Activated T-cell treated with anti-CD3 and anti-CD28 coated beads, Interleukin-2, amount 50 U/mL, for 72 hours (primary cell): ENCODE data around the gene DDX17. TPM values are rescaled to one million over a fixed set of nuclear protein-coding genes. Genes with fewer than 3 reads are reported as not detected.

ENCODE experiments used
- ATAC-seq, 2 donors: fragments of 150-1000 bp; cut with Tn5 transposase; replicated peaks in 1 of 2; 2 replicates each; pipeline ENCODE4 v1.10.0; 2021; ENCODE audit warnings: moderate library complexity in 2 of 2, mild to moderate bottlenecking in 1 of 2
- DNase-seq, 2 donors: peaks; one replicate each; pipeline ENCODE4 v3.0.0; 2021 to 2022; ENCODE audit warnings: mixed read lengths in 1 of 2
- H3K27ac Mint-ChIP-seq: one replicate; pipeline ENCODE4 v1.8.0; 2022; ENCODE audit warnings: mild to moderate bottlenecking, moderate library complexity, mixed read lengths
- H3K27me3 Mint-ChIP-seq: one replicate; pipeline ENCODE4 v1.8.0; 2022; ENCODE audit warnings: low read depth, mixed read lengths
- H3K36me3 Mint-ChIP-seq, 2 donors: one replicate each; pipeline ENCODE4 v1.8.0; 2022; ENCODE audit warnings: mixed read lengths in 2 of 2, mild to moderate bottlenecking in 1 of 2; ENCODE audit not compliant: insufficient read depth in 2 of 2
- H3K4me1 Mint-ChIP-seq: one replicate; pipeline ENCODE4 v1.8.0; 2022; ENCODE audit warnings: low read depth, mixed read lengths
- H3K4me3 Mint-ChIP-seq, 2 donors: one replicate each; pipeline ENCODE4 v1.8.0; 2022; ENCODE audit warnings: mild to moderate bottlenecking in 2 of 2, mixed read lengths in 2 of 2, moderate library complexity in 2 of 2
- H3K9me3 Mint-ChIP-seq, 2 donors: one replicate each; pipeline ENCODE4 v1.8.0; 2022; ENCODE audit warnings: mixed read lengths in 2 of 2
- total RNA-seq, 2 donors: library from RNA; stranded (reverse); gene quantifications; one replicate each; pipeline ENCODE4 v1.2.3, GENCODE V29; 2022

Gene DDX17
- 100 to 1,000 TPM; 374 to 431 TPM for total RNA-seq

DNA sequence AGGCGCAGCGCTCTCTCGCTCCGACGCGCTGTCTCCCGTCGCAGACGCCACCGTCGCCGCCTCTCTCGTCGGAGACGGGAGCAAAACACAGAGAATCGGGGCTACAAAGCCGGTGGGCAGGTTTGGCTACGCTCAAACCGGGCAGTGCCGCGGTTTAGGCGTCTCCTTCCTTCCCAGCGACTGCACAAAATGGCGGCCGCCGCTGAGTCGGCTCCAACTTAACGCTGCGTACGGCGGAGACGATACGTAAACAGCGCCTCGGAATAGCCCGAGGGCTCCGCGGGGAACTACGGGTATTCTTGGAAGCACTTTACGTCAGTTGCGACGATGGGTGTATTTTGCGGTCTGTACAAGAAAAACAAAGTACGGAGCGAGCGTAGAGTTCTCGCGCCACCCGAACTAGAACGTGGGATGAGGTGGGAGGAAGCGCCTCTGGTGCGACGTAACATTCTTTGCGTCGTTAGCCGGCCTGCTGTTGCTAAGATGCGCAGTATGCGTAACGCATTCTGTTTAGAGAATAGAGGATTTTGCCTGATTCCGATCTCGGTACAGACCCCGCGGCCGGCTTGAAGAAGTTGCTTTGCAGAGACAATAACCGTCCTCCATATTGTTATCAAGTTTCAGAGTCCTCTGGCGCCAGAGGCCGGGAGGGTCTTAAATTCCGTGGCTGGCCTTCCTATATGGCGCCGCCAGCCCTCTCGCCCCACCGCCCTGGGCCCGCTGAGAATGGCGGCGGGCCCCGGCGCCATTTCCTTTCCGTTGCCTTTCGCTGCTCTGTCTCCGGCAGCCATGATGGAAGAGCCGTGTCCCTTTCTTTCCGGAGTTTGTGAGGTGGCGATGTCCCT, at the start of gene DDX17:
Gene DDX17, minus strand, starts transcription at position 194 of the 845 bp plus-strand sequence.
- peak within 1 kb of the TSS; percentile 100 for H3K27ac Mint-ChIP-seq
- no peaks in the 10 kb centered on the region for H3K27me3 Mint-ChIP-seq
- H3K36me3 Mint-ChIP-seq, result peaks cover 10 to 34% of the 10 kb centered on the region in 2 donors
- peak; percentile 86 to 87 for ATAC-seq
- H3K4me1 Mint-ChIP-seq, result peaks cover 52% of the 10 kb centered on the region
- peaks cover 0 to 2% of the 10 kb centered on the region in 2 donors for H3K9me3 Mint-ChIP-seq
- H3K4me3 Mint-ChIP-seq, result peak within 1 kb of the TSS; percentile 100
- DNase-seq, result peak; percentile 91 to 96

- H3K9me3 Mint-ChIP-seq, result no peaks in the 10 kb centered on the region
- ATAC-seq, result no peak
- H3K4me1 Mint-ChIP-seq, result no peaks in the 10 kb centered on the region
- no peak for DNase-seq
- no peak overlapping the region for H3K27ac Mint-ChIP-seq
- H3K27me3 Mint-ChIP-seq, result no peaks in the 10 kb centered on the region
- peaks cover 0 to 6% of the 10 kb centered on the region in 2 donors for H3K36me3 Mint-ChIP-seq
- H3K4me3 Mint-ChIP-seq, result no peak overlapping the region
Observed at GRCh38 chr22:38554281-38554680, 48.2 kb upstream of the DDX17 start.

DNA sequence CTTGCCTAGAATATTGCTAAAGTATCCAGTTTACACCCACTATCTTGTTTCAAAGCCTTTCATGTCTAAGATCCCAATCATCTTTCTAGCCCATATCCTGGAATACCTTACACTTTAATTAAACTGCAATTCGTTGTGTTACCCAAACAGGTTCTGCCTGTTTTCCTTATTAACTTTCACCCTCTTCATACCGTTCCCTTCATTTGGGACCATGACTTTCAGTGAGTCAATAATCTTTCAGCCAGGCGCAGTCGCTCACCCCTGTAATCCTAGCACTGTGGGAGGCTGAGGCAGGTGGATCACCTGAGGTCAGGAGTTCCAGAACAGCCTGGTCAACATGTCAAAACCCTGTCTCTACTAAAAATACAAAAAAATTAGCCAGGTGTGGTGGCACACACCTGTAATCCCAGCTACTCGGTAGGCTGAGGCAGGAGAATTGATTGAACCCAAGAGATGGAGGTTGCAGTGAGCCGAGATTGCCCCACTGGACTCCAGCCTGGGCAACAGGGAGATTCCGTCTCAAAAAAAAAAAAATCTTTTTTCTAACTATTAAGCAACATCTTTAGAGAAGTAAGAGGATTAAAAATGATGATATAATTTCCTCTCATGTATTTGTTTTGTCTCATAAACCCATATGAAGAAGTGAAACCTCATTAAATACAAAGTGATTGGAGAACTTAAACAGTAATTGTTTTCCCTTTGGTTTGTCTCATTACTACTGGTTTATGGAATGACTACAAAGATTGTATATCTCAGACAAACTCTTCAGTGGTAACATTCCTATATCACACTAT, 43.2 kb upstream of the DDX17 start:
- ATAC-seq, result no peak
- H3K27me3 Mint-ChIP-seq, result no peaks in the 10 kb centered on the region
- no peaks in the 10 kb centered on the region for H3K4me1 Mint-ChIP-seq
- H3K4me3 Mint-ChIP-seq, result no peak overlapping the region
- peaks cover 0 to 3% of the 10 kb centered on the region in 2 donors for H3K9me3 Mint-ChIP-seq
- H3K36me3 Mint-ChIP-seq, result peaks cover 3 to 8% of the 10 kb centered on the region in 2 donors
- no peak overlapping the region for H3K27ac Mint-ChIP-seq
- DNase-seq, result no peak

DNA sequence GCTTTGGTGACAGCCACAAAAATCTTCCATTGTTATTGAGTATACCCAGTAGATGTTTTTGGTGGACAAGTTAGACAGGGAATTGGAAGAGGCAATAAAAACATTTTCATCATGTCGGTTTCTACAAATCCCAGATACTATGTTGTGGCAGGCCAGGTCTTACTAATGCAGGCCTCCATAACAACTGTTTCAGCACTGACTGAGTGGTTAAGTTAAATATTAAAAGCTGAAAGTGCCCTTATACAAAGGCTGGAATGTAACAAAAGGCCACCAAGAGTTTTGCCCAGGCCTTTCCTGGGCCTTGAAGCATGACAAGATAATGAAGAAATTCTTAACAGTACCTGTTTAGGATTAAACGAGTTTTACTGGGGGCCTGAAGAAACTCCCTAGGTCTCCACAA, 34.6 kb upstream of the DDX17 start:
- H3K27me3 Mint-ChIP-seq, result no peaks in the 10 kb centered on the region
- H3K36me3 Mint-ChIP-seq, result peaks cover 12 to 21% of the 10 kb centered on the region in 2 donors
- no peak overlapping the region for H3K4me3 Mint-ChIP-seq
- no peak overlapping the region for H3K27ac Mint-ChIP-seq
- DNase-seq, result no peak
- no peak for ATAC-seq
- peaks cover 8 to 14% of the 10 kb centered on the region in 2 donors for H3K9me3 Mint-ChIP-seq
- H3K4me1 Mint-ChIP-seq, result no peaks in the 10 kb centered on the region

DNA sequence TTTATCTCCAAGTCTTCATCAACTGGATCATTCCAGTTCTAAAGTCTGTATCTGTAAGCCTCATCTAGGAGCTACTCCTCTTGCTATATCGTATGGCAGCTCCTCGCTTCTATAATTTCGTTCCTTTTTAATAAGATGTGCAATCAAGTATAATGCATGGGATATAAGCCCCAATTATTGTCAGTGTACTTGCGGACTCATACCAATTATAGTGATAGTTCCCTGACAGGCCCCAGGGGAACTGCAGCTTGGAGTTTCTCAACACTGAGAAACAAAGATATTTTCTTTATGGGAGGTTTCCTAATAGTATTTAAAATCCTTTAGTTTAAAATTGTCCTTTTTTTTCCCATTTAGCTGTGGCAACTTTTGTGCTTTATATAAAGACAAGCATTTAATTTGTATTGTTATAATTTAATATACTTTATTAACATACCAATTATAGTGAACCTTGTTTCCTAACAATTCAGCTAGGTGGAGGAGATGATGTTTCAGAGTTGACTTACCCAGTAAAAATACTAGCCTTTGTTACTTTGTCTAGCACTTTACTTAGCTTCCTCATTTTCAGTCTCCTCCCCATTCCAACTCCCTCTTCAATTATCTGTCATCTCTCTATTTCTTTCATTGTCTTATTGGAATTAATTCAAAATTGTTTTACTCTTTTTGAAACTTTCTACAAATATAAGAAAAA, 25.3 kb upstream of the DDX17 start:
- H3K36me3 Mint-ChIP-seq, result peaks cover 1 to 2% of the 10 kb centered on the region in 2 donors
- peak overlapping the region; percentile 92 for H3K27ac Mint-ChIP-seq
- peak overlapping the region; percentile 58 to 75 for H3K4me3 Mint-ChIP-seq
- peaks cover 12% of the 10 kb centered on the region for H3K4me1 Mint-ChIP-seq
- H3K9me3 Mint-ChIP-seq, result no peaks in the 10 kb centered on the region
- ATAC-seq (peak; percentile 28 to 45), DNase-seq (no peak)
- H3K27me3 Mint-ChIP-seq, result no peaks in the 10 kb centered on the region

- Mint-ChIP-seq H3K27me3 (no peaks in the 10 kb centered on the region), H3K4me3 (no peak overlapping the region), H3K36me3 (no peaks in the 10 kb centered on the region), H3K27ac (no peak overlapping the region), H3K4me1 (no peaks in the 10 kb centered on the region), H3K9me3 (no peaks in the 10 kb centered on the region)
- DNase-seq, result no peak
- ATAC-seq, result no peak
Observed at GRCh38 chr22:38524429-38524828, 18.3 kb upstream of the DDX17 start.

GRCh38 chr22:38523479-38523878, 17.4 kb upstream of the DDX17 start:
- no peaks in the 10 kb centered on the region for H3K9me3 Mint-ChIP-seq
- H3K4me3 Mint-ChIP-seq, result no peak overlapping the region

GRCh38 chr22:38523029-38523428, 16.9 kb upstream of the DDX17 start:
- no peak for DNase-seq
- Mint-ChIP-seq H3K36me3 (no peaks in the 10 kb centered on the region), H3K4me1 (no peaks in the 10 kb centered on the region), H3K27ac (no peak overlapping the region), H3K4me3 (no peak overlapping the region), H3K9me3 (no peaks in the 10 kb centered on the region), H3K27me3 (no peaks in the 10 kb centered on the region)
- no peak for ATAC-seq

More at GRCh38 chr22:38523479-38523878, 17.4 kb upstream of the DDX17 start:
- no peak overlapping the region for H3K27ac Mint-ChIP-seq
- H3K4me1 Mint-ChIP-seq, result no peaks in the 10 kb centered on the region
- DNase-seq (no peak), ATAC-seq (no peak)
- H3K36me3 Mint-ChIP-seq, result no peaks in the 10 kb centered on the region
- no peaks in the 10 kb centered on the region for H3K27me3 Mint-ChIP-seq

- DNase-seq, result no peak
- Mint-ChIP-seq H3K9me3 (no peaks in the 10 kb centered on the region), H3K36me3 (no peaks in the 10 kb centered on the region), H3K27me3 (no peaks in the 10 kb centered on the region), H3K27ac (no peak overlapping the region), H3K4me3 (no peak overlapping the region), H3K4me1 (no peaks in the 10 kb centered on the region)
- no peak for ATAC-seq
Observed at GRCh38 chr22:38519453-38520250, 13.5 kb upstream of the DDX17 start.

DNA sequence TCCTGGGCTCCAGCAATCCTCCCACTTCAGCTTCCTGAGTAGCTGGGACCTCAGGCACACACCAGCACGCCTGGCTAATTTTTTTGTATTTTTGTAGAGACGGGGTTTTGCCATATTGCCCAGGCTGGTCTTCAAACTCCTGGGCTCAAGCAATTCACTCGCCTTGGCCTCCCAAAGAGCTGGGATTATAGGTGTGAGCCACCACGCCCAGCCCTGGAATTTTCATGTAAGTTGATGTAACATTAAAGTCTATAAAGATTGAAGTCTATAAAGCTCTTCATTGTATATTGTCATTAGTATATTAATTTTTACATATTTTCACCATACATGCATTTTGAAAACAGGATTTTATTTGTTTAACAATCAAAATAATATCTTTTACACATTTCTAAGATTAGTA, 12.5 kb upstream of the DDX17 start:
- DNase-seq, result no peak
- no peaks in the 10 kb centered on the region for H3K4me1 Mint-ChIP-seq
- no peak for ATAC-seq
- H3K36me3 Mint-ChIP-seq, result no peaks in the 10 kb centered on the region
- no peaks in the 10 kb centered on the region for H3K9me3 Mint-ChIP-seq
- no peak overlapping the region for H3K27ac Mint-ChIP-seq
- H3K4me3 Mint-ChIP-seq, result no peak overlapping the region
- H3K27me3 Mint-ChIP-seq, result no peaks in the 10 kb centered on the region

- Mint-ChIP-seq H3K27me3 (no peaks in the 10 kb centered on the region), H3K4me3 (no peak overlapping the region), H3K36me3 (peaks cover 0 to 3% of the 10 kb centered on the region in 2 donors), H3K27ac (no peak overlapping the region), H3K4me1 (peaks cover 6% of the 10 kb centered on the region), H3K9me3 (peaks cover 0 to 1% of the 10 kb centered on the region in 2 donors)
- DNase-seq (peak; percentile 45 to 54), ATAC-seq (peak; percentile 90 to 92)
Observed at GRCh38 chr22:38513063-38513462, 7.0 kb upstream of the DDX17 start.

DNA sequence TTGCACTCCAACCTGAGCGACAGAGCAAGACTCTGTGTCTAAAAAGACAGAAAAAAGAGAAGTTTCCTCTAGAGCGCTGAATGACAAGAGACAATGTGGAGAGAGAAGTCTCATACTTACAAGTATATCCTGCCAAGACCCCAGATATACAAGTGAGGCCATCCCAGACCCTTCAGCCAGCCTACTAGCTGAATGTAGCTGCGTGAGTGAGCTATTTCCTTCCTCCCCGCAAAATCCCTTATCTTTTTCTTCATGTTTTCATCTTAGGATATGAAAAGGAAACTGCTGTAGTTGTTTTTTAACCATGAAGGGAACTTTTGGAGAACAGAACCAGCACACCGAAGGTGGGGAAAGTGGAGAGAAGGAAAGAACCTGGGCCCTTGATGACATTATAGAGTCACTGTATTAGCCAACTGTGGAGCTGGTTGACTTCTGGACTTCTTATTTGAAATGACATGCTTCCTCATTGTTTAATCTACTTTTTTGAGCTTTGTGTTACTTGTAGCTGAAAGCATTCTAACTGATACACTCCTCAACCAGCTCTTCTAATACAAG, 4.4 kb upstream of the DDX17 start:
- no peak for ATAC-seq
- DNase-seq, result no peak
- H3K27ac Mint-ChIP-seq, result no peak overlapping the region
- H3K4me1 Mint-ChIP-seq, result peaks cover 22% of the 10 kb centered on the region
- H3K4me3 Mint-ChIP-seq, result no peak overlapping the region
- H3K9me3 Mint-ChIP-seq, result peaks cover 0 to 2% of the 10 kb centered on the region in 2 donors
- peaks cover 3 to 5% of the 10 kb centered on the region in 2 donors for H3K36me3 Mint-ChIP-seq
- no peaks in the 10 kb centered on the region for H3K27me3 Mint-ChIP-seq
